ENCODE data around the gene EME2.

GRCh38 chr16:1822801-1823200 is 50.2 kb downstream of the EME2 start:
- TF ChIP-seq, protein P1, sequence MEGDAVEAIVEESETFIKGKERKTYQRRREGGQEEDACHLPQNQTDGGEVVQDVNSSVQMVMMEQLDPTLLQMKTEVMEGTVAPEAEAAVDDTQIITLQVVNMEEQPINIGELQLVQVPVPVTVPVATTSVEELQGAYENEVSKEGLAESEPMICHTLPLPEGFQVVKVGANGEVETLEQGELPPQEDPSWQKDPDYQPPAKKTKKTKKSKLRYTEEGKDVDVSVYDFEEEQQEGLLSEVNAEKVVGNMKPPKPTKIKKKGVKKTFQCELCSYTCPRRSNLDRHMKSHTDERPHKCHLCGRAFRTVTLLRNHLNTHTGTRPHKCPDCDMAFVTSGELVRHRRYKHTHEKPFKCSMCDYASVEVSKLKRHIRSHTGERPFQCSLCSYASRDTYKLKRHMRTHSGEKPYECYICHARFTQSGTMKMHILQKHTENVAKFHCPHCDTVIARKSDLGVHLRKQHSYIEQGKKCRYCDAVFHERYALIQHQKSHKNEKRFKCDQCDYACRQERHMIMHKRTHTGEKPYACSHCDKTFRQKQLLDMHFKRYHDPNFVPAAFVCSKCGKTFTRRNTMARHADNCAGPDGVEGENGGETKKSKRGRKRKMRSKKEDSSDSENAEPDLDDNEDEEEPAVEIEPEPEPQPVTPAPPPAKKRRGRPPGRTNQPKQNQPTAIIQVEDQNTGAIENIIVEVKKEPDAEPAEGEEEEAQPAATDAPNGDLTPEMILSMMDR (IDR thresholded peaks at IDR 0.05): no peak
- no peak for TF ChIP-seq POLR2A (IDR thresholded peaks at IDR 0.05)
- no peak for TF ChIP-seq EP300 (IDR thresholded peaks at IDR 0.05)
